Transverse colon (tissue), 4 donors: ENCODE measurements around the gene PCBP3. TPM values are rescaled to one million over a fixed set of nuclear protein-coding genes. Genes with fewer than 3 reads are reported as not detected.
A peak's percentile ranks its signal among the peaks of the same experiment; 100 is the strongest.

Source experiments
- DNase-seq: peaks from one replicate; pipeline ENCODE4 v3.0.0-alpha.2; 2019
- H3K27ac ChIP-seq, 4 donors: fragments of 200-600 bp; sonication (generic); 2 replicates each; pipeline ENCODE4 v1.5.1; 2016 to 2018; ENCODE audit warnings: inconsistent platforms in 4 of 4
- H3K27me3 ChIP-seq: fragments of 200-600 bp; sonication (generic); 2 replicates; pipeline ENCODE4 v1.5.1; 2017; ENCODE audit warnings: inconsistent platforms
- H3K36me3 ChIP-seq, 4 donors: fragments of 200-600 bp; sonication (generic); 2 replicates each; pipeline ENCODE4 v1.5.1; 2017 to 2019; ENCODE audit warnings: inconsistent platforms in 4 of 4
- H3K4me1 ChIP-seq, 4 donors: fragments of 200-600 bp; sonication (generic); 2 replicates each; pipeline ENCODE4 v1.5.1; 2017 to 2020; ENCODE audit warnings: inconsistent platforms in 4 of 4
- H3K4me3 ChIP-seq, 4 donors: fragments of 200-600 bp; sonication (generic); 1 replicate in 1 of 4; 2 replicates in 3 of 4; pipeline versions ENCODE4 v1.5.1 to v1.6.1; 2017 to 2019; ENCODE audit warnings: inconsistent platforms in 4 of 4
- H3K9me3 ChIP-seq, 2 donors: fragments of 200-600 bp; sonication (generic); 2 replicates each; pipeline ENCODE4 v1.5.1; 2017 to 2019; ENCODE audit warnings: inconsistent platforms in 2 of 2
- CTCF ChIP-seq, 5 experiments: fragments of 200-600 bp in 3 of 5; fragments of 450-650 bp in 2 of 5; sonication (generic) in 3 of 5; IDR thresholded peaks; 1 replicate in 2 of 5; 2 replicates in 3 of 5; pipeline ENCODE4 v1.5.1; 2016 to 2017; ENCODE audit warnings: antibody characterized with exemption in 5 of 5, inconsistent platforms in 3 of 5, mild to moderate bottlenecking in 2 of 5, moderate library complexity in 1 of 5
- EP300 ChIP-seq: sonication (generic); formaldehyde crosslinking; IDR thresholded peaks from one replicate; pipeline ENCODE4 v1.6.1; 2017; ENCODE audit warnings: antibody characterized with exemption, low read depth
- POLR2A ChIP-seq: fragments of 450-650 bp; IDR thresholded peaks from one replicate; pipeline ENCODE4 v1.6.1; 2016; ENCODE audit warnings: antibody characterized with exemption, mild to moderate bottlenecking, moderate library complexity
- POLR2AphosphoS5 ChIP-seq, 3 donors: sonication (generic); formaldehyde crosslinking; IDR thresholded peaks; one replicate each; pipeline ENCODE4 v1.6.1; 2016; ENCODE audit warnings: antibody characterized with exemption in 3 of 3
- WGBS, 2 donors: methylation state at CpG; one replicate each; pipeline ENCODE4 v1.1.5; 2018; ENCODE audit warnings: low coverage in 1 of 2; 5-methylcytosine and 5-hydroxymethylcytosine counted together
- in situ Hi-C, 4 donors: fragments of 200-750 bp; cut with MboI; loops; one replicate each; pipeline versions ENCODE4 v1.15.0 to v1.15.1; 2017; ENCODE audit warnings: low sequenced_read_pairs in 3 of 4, low pct_ligation_motif_present in 1 of 4, low pct_unique_long_range_greater_than_20kb in 1 of 4
- intact Hi-C: fragments of 100-400 bp; cut with DNase I; formaldehyde crosslinking; loops from one replicate; pipeline ENCODE4 v1.15.1; 2023; ENCODE audit warnings: low total_unique reads
- total RNA-seq, 4 donors: library from RNA; depleted of rRNA; stranded (reverse); fragments of >200 nt; gene quantifications; one replicate each; pipeline ENCODE4 v1.1.0, GENCODE V29; 2016

Gene PCBP3
- total RNA-seq, 4 donors from 2014 or later, result 0.80 to 7.8 (median 5.3) TPM

- H3K36me3 ChIP-seq, result no peaks in the 10 kb centered on the region
- peaks cover 67% of the 10 kb centered on the region for H3K27me3 ChIP-seq
- H3K4me3 ChIP-seq, result no peak overlapping the region
- H3K9me3 ChIP-seq, result no peaks in the 10 kb centered on the region
- peaks cover 29 to 69% (median 37%) of the 10 kb centered on the region in 4 donors for H3K4me1 ChIP-seq
- H3K27ac ChIP-seq, result peak overlapping the region; percentile 87 to 96 (median 90)
- 14% methylated on average over 5 of the region's 5 CpGs; no CpG with 5 or more reads in 1 of the 2 donors for WGBS, 2 donors
- in situ Hi-C loops, result no loop called here
- intact Hi-C loops, result loop anchor here (10.0 kb wide), 1 partner anchor 47 kb away; no protein-coding TSS in a partner anchor
- DNase-seq, result peak; percentile 24
- TF ChIP-seq POLR2A (no peak), POLR2AphosphoS5 (IDR thresholded peaks at IDR 0.05) (no peak), CTCF (IDR thresholded peaks at IDR 0.05) (no peak), EP300 (no peak)
Measured at GRCh38 chr21:45977396-45977795, 333.9 kb downstream of the PCBP3 start.

GRCh38 chr21:45979141-45979631, 335.7 kb downstream of the PCBP3 start:
- DNase-seq, result peak; percentile 13
- in situ Hi-C loops, result no loop called here

GRCh38 chr21:45979651-45980050, 336.1 kb downstream of the PCBP3 start:
- intact Hi-C loops, result loop anchor here (2.0 to 10.0 kb wide), 2 partner anchors 45 to 77 kb away; no protein-coding TSS in a partner anchor
- 66 to 89% methylated on average over 3 to 7 of the region's 7 CpGs for WGBS, 2 donors
- no peaks in the 10 kb centered on the region for H3K36me3 ChIP-seq
- peaks cover 54% of the 10 kb centered on the region for H3K27me3 ChIP-seq
- H3K27ac ChIP-seq, result peak overlapping the region; percentile 67 to 96 (median 90)
- no peak overlapping the region for H3K4me3 ChIP-seq
- in situ Hi-C loops, result no loop called here
- H3K4me1 ChIP-seq, result peaks cover 15 to 54% (median 24%) of the 10 kb centered on the region in 4 donors
- TF ChIP-seq EP300, result no peak
- no peak for TF ChIP-seq POLR2A
- TF ChIP-seq POLR2AphosphoS5 (IDR thresholded peaks at IDR 0.05), result no peak
- no peak for TF ChIP-seq CTCF (IDR thresholded peaks at IDR 0.05)
- no peaks in the 10 kb centered on the region for H3K9me3 ChIP-seq
- DNase-seq, result peak; percentile 7

More at GRCh38 chr21:45979141-45979631, 335.7 kb downstream of the PCBP3 start:
- Histone ChIP-seq H3K27me3 (peaks cover 59% of the 10 kb centered on the region), H3K4me3 (no peak overlapping the region), H3K9me3 (no peaks in the 10 kb centered on the region), H3K36me3 (no peaks in the 10 kb centered on the region), H3K27ac (peak overlapping the region; percentile 67 to 96 (median 90)), H3K4me1 (peaks cover 19 to 54% (median 23%) of the 10 kb centered on the region in 4 donors)
- intact Hi-C loops, result loop anchor here (10.0 kb wide), 1 partner anchor 46 kb away; no protein-coding TSS in a partner anchor
- TF ChIP-seq POLR2AphosphoS5 (IDR thresholded peaks at IDR 0.05), result no peak
- TF ChIP-seq EP300, result no peak
- TF ChIP-seq CTCF (IDR thresholded peaks at IDR 0.05), result no peak
- no peak for TF ChIP-seq POLR2A
- WGBS, 2 donors, result 53 to 60% methylated on average over 1 to 20 of the region's 20 CpGs

GRCh38 chr21:45980271-45980670, 336.7 kb downstream of the PCBP3 start:
- TF ChIP-seq POLR2AphosphoS5 (IDR thresholded peaks at IDR 0.05) (no peak), POLR2A (no peak), EP300 (no peak), CTCF (IDR thresholded peaks at IDR 0.05) (no peak)
- no peaks in the 10 kb centered on the region for H3K36me3 ChIP-seq
- H3K27me3 ChIP-seq, result peaks cover 48% of the 10 kb centered on the region
- intact Hi-C loops, result loop anchor here (2.0 kb wide), 1 partner anchor 77 kb away; no protein-coding TSS in a partner anchor
- no peak for DNase-seq
- peaks cover 9 to 53% (median 20%) of the 10 kb centered on the region in 4 donors for H3K4me1 ChIP-seq
- H3K9me3 ChIP-seq, result no peaks in the 10 kb centered on the region
- H3K27ac ChIP-seq, result peak overlapping the region; percentile 67 to 96 (median 90)
- H3K4me3 ChIP-seq, result no peak overlapping the region
- in situ Hi-C loops, result no loop called here
- 53 to 58% methylated on average over 2 of the region's 2 CpGs for WGBS, 2 donors
